Esophagus squamous epithelium (tissue), 5 donors: ENCODE data around the gene MBNL2. TPM values are rescaled to one million over a fixed set of nuclear protein-coding genes. Genes with fewer than 3 reads are reported as not detected.

Experiments
- DNase-seq: peaks from one replicate; lab custom pipeline; 2025; lab: John Stamatoyannopoulos, UW
- H3K27ac ChIP-seq, 4 donors: fragments of 200-600 bp; sonication (generic); one replicate each; pipeline ENCODE4 v1.5.1; 2016 to 2019; ENCODE audit warnings: mild to moderate bottlenecking in 1 of 4
- H3K27me3 ChIP-seq, 4 donors: fragments of 200-600 bp; sonication (generic); 1 replicate in 3 of 4; 2 replicates in 1 of 4; pipeline versions ENCODE4 v1.5.1 to v1.6.0; 2017 to 2021; ENCODE audit warnings: antibody characterized with exemption in 1 of 4
- H3K36me3 ChIP-seq, 3 donors: fragments of 200-600 bp; sonication (generic); one replicate each; pipeline ENCODE4 v1.5.1; 2016 to 2019
- H3K4me1 ChIP-seq, 3 donors: fragments of 200-600 bp; sonication (generic); one replicate each; pipeline ENCODE4 v1.5.1; 2017 to 2019
- H3K4me3 ChIP-seq, 4 donors: fragments of 200-600 bp; sonication (generic); 1 replicate in 3 of 4; 2 replicates in 1 of 4; pipeline ENCODE4 v1.5.1; 2016 to 2019; ENCODE audit warnings: mild to moderate bottlenecking in 2 of 4, moderate library complexity in 1 of 4
- H3K9me3 ChIP-seq, 3 donors: fragments of 200-600 bp; sonication (generic); one replicate each; pipeline ENCODE4 v1.5.1; 2016 to 2019
- CTCF ChIP-seq, 6 experiments: fragments of 450-650 bp in 4 of 6; fragments of 200-600 bp in 2 of 6; sonication (generic) in 2 of 6; IDR thresholded peaks; one replicate each; pipeline ENCODE4 v1.5.1; 2016 to 2019; ENCODE audit warnings: antibody characterized with exemption in 6 of 6, mild to moderate bottlenecking in 4 of 6, moderate library complexity in 4 of 6
- POLR2A ChIP-seq, 4 donors: fragments of 450-650 bp; IDR thresholded peaks; one replicate each; pipeline ENCODE4 v1.6.1; 2017; ENCODE audit warnings: antibody characterized with exemption in 4 of 4, mild to moderate bottlenecking in 4 of 4, moderate library complexity in 3 of 4
- WGBS, 2 donors: methylation state at CpG; one replicate each; pipeline ENCODE4 v1.1.5; 2018; 5-methylcytosine and 5-hydroxymethylcytosine counted together
- intact Hi-C: fragments of 100-400 bp; cut with DNase I; formaldehyde crosslinking; loops from one replicate; pipeline ENCODE4 v1.15.0; 2022
- total RNA-seq, 4 donors: library from RNA; depleted of rRNA; stranded (reverse); fragments of >200 nt; gene quantifications; one replicate each; pipeline ENCODE4 v1.1.0, GENCODE V29; 2016
- donor health status: DM: yes; HTN: yes; CAD: no.

The MBNL2 gene
- total RNA-seq, 4 donors from 2014 or later = 18.3 to 58.7 (median 29.7) TPM

- TF ChIP-seq CTCF (IDR thresholded peaks at IDR 0.05) = no peak
- no peak for TF ChIP-seq POLR2A (IDR thresholded peaks at IDR 0.05)
- no peak overlapping the region for H3K4me3 ChIP-seq
- no peak for DNase-seq
- peaks cover 0 to 62% (median 4%) of the 10 kb centered on the region in 3 donors for H3K36me3 ChIP-seq
- peak overlapping the region in 3 of 4 donors; percentile 74 to 76 (median 75) for H3K27ac ChIP-seq
- 52 to 53% methylated on average over 15 of the region's 15 CpGs for WGBS, 2 donors
- intact Hi-C loops = no loop called here
- H3K9me3 ChIP-seq = no peaks in the 10 kb centered on the region
- H3K27me3 ChIP-seq = no peaks in the 10 kb centered on the region
- H3K4me1 ChIP-seq = peaks cover 9 to 38% (median 11%) of the 10 kb centered on the region in 3 donors
Measured at GRCh38 chr13:97367016-97367822, 145.1 kb downstream of the MBNL2 start.

- Histone ChIP-seq H3K9me3 (no peaks in the 10 kb centered on the region), H3K36me3 (peaks cover 0 to 49% (median 4%) of the 10 kb centered on the region in 3 donors), H3K27me3 (no peaks in the 10 kb centered on the region), H3K27ac (peak overlapping the region; percentile 48 to 75 (median 70)), H3K4me3 (peak overlapping the region; percentile 14 to 65 (median 39)), H3K4me1 (peaks cover 9 to 38% (median 11%) of the 10 kb centered on the region in 3 donors)
- no peak for DNase-seq
- 2 to 6% methylated on average over 4 of the region's 4 CpGs for WGBS, 2 donors
- intact Hi-C loops = no loop called here
- TF ChIP-seq POLR2A (IDR thresholded peaks at IDR 0.05) (no peak), CTCF (IDR thresholded peaks at IDR 0.05) (no peak)
Measured at GRCh38 chr13:97369261-97369893, 147.2 kb downstream of the MBNL2 start.

- intact Hi-C loops = no loop called here
- Histone ChIP-seq H3K4me3 (no peak overlapping the region), H3K27ac (no peak overlapping the region)
Measured at GRCh38 chr13:97371486-97372109, 149.5 kb downstream of the MBNL2 start.

DNA sequence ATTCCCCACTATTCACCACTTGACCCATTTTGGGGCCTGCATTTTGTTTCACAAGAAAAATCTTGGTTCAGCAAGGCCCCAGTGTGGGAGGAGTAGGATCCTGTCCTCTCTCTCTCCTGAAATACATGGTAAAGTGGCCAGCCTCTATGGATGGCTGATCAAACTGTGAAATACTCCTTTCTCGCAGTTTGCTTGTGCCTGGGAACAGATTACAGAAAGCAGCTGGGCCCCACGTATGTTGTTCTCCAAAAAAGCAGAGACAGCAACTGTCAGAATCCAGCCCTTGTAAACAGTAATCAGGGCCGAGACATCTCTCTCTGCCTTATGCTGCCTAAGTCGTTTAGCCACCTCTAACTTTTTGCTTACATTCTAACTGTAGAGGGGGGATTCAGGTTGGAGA lies 150.8 kb downstream of the MBNL2 start:
- Histone ChIP-seq H3K4me3 (no peak overlapping the region), H3K4me1 (peaks cover under 1 to 19% (median 3%) of the 10 kb centered on the region in 3 donors), H3K27me3 (no peaks in the 10 kb centered on the region), H3K27ac (no peak overlapping the region), H3K36me3 (peaks cover 4 to 49% (median 12%) of the 10 kb centered on the region in 3 donors), H3K9me3 (no peaks in the 10 kb centered on the region)
- TF ChIP-seq POLR2A (IDR thresholded peaks at IDR 0.05) (no peak), CTCF (IDR thresholded peaks at IDR 0.05) (no peak)
- no peak for DNase-seq
- WGBS, 2 donors = 84 to 97% methylated on average over 4 of the region's 4 CpGs
- intact Hi-C loops = no loop called here

More at GRCh38 chr13:97371486-97372109, 149.5 kb downstream of the MBNL2 start:
- H3K4me1 ChIP-seq = peaks cover 9 to 33% (median 11%) of the 10 kb centered on the region in 3 donors
- TF ChIP-seq CTCF (IDR thresholded peaks at IDR 0.05) = no peak
- 91 to 94% methylated on average over 7 of the region's 7 CpGs for WGBS, 2 donors
- DNase-seq = no peak
- H3K27me3 ChIP-seq = no peaks in the 10 kb centered on the region
- no peaks in the 10 kb centered on the region for H3K9me3 ChIP-seq
- peaks cover 4 to 52% (median 12%) of the 10 kb centered on the region in 3 donors for H3K36me3 ChIP-seq
